ENCODE results near the gene ING5.

The ING5 gene

DNA sequence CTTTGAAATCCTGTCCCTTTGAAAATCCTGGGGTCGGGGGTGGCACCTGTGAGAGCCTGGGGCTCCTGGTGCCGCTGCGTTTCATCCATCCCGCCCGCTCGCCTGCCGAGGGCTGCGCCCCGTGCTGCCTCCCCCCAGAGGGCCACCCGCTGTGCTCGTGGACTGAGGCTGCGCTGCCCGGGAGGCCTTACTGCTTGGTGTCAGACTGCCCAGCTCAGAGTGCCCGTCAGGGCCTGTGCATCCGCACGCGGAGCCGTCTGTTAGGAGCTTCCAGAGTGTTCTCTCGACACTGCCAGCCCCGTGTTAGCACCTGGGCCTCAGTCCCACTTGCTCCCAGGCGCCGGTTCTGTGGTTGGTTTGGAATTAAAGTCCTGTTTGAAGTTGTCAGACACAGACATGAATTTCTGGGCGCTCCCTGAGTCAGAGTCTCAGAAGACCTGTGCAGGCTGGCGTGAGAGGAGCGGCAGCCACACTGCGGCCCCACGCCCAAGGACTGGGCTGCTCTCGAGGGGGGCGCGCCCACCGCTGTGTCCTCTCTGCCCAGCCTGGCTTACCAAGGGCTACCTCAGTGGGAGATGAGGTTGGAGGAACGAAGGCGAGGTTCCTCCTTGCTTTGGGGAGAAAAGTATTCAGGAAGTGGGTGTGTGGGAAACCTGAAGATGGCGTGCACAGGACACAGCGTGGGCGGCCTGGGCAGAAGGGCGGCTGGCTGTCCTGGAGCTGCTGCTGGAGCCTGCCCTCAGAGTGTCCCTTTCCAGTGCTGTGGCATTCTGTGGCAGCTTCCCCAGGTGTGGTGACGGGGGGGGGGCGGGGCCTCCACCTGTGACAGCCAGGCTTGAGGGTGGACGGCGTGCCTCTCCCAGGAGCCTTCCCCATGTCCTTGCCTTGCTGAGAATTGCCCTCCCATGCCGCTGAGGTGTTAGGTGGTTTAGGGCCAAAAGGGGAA is 29.3 kb upstream of the ING5 start:
- DNase-seq, result no peak

- DNase-seq, result no peak
Observed at GRCh38 chr2:241673189-241673663, 28.6 kb upstream of the ING5 start.

GRCh38 chr2:241673797-241674725 is 27.8 kb upstream of the ING5 start:
- DNase-seq, result peak in 1 of 2 donors; percentile 9

- no peak for DNase-seq
Observed at GRCh38 chr2:241675885-241676284, 26.0 kb upstream of the ING5 start.

- no peak for DNase-seq
Observed at GRCh38 chr2:241676665-241677064, 25.2 kb upstream of the ING5 start.

DNA sequence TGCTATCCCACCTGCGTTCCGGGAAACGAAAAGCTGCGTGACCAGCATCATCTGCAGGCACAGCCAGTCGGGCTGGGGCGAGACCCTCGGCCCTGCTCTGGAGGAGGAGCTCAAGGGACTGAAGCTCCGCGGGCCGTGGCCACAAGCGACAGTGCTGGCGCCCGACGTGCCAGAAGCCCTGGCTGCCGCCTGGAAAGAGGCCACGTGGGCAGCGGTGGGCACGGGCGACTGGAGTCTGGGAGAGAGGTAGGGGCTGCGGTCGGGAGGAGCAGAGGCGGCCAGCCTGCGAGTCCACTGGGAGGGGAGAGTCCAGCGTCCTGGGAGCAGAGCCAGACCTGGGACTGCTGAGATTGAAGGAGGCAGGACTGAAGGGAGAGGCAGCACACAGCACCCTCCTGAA is 24.4 kb upstream of the ING5 start:
- DNase-seq, result no peak

GRCh38 chr2:241678307-241678706 is 23.5 kb upstream of the ING5 start:
- no peak for DNase-seq

DNA sequence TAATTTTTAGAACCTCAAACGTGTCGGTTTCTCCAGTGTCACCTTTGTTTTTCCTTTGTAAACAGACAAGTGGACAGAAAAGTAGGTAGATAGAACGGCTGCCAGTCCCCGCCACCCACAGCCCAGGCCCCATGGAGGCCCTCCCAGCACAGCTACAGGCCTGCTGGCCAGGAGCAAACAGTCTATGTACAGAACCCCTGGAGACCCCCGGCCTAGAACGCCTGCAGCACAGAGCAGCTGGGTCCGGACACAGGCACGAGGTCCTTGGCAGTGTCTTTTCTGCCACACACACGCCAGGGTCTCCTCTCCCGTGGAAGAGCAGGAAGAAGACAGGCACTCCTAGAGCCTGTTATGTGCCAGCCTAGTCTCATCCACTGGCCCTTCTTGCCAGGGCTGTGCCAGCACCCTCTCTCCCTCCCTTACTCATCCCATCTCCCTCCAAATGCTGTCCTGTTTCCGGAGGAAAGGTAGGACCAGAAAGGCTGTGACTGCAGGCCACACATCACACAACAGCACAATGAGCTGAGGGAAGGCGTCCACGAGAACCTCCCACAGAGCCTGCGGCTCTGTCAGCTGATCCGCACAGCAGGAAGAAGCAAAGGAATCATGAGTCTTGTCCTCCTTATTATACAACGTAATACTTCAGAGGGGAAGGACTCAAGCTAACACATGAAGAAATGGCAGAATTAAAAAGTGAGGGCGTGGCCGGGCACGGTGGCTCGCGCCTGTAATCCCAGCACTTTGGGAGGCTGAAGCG is 22.9 kb upstream of the ING5 start:
- DNase-seq, result no peak

GRCh38 chr2:241680044-241680443 is 21.8 kb upstream of the ING5 start:
- no peak for DNase-seq

GRCh38 chr2:241680827-241681599 is 20.8 kb upstream of the ING5 start:
- DNase-seq, result no peak

DNA sequence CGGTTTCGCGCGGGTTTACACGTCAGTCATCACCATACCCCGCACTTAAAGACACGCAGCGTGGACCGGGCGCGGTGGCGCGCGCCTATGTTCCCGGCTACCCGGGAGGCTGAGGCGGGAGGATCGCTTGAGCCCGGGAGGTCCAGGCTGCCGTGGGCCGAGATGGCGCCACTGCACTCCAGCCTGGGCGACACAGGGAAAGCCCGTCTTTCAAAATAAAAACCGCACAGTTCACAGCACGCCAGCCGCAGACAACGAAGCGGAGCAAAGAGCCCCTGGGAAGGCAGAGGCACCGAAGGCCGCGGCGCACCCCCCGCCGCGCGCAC is 15.6 kb upstream of the ING5 start:
- no peak for DNase-seq

DNA sequence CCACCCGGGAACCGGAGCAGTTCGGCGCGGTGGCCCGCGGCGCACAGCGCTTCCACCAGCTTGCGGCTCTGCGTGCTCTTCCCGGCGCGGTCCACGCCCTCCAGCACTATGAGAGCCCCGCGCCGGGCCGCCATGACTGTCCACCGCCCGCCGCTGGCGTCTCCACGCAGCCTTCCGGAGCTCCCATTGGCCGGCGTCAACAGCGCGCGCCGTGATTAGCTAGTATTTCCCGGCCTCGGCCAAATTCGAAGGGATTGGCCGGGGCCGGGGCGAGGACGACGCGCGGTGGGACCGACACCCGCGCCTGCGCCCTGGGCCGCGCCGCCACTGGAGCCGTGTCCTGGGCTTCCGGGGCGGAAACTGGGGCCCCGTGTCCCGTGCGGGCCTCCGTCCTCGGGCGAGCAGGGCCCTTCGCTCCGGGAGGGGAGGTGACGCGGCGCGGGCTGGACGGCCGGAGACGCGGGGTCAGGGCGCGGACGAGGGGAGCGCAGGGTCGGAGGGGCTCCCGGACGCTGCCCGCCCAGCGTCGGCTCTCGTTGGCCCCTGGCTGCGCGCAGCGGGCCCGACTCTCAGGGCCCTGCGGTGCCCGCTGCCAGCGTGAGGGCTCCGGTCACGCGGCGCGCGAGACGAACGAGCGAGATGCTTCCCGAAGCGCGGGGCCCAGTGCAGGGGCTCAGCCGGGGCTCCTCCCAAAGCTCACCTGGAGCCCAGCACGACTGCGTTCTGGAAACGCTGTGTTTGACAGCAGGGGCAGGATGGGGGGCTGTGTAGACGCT is 15.0 kb upstream of the ING5 start, which contains the start of gene DTYMK:
Gene DTYMK, minus strand, starts transcription at position 166 of the 776 bp plus-strand sequence. Its CDS starts 32 bp downstream, at position 134.
- DNase-seq, result peak; percentile 94 to 95

DNA sequence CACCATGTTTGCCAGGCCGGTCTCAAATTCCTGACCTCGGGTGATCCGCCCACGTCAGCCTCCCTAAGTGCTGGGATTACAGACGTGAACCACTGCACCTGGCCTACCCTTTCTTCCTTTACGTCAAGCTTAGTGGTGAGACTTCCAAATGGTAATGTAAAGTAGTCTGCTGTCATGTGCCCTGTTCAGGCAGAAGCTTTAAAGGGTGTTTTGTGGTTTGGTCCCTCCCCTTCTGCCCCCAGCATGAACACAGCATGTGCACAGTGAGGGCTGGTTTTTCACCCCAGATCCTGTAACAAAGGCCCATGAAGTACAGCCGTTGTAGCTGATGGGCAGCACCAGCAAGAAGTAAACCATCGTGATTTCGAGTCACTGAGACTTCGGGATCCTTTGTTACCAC is 12.5 kb upstream of the ING5 start:
- DNase-seq, result no peak

DNA sequence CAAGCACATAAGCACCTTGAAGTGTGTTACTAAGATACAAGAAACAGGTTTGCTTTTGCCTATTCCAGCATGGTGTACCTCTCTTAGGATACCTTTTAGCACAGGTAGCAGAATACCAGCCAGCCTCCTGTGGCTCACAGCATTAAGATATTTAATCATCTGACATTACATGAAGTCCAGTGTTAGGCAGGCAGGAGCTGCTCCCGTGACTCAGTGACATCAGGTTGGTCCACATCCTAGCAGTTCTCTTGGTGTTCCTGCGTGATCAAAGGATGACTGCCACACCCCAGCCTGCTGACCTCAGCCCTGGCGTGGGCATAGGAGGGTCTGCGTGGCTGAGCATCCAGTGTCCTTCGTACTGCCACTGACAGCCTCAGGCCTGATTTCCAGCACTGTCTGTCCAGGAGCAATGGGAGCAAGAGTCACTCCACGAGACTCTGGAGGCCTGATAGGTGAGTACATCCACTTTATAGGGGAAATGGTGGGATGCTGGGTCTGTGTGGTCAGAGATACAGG is 11.6 kb upstream of the ING5 start:
- DNase-seq, result no peak

- no peak for DNase-seq
Observed at GRCh38 chr2:241692448-241692847, 9.4 kb upstream of the ING5 start.

DNA sequence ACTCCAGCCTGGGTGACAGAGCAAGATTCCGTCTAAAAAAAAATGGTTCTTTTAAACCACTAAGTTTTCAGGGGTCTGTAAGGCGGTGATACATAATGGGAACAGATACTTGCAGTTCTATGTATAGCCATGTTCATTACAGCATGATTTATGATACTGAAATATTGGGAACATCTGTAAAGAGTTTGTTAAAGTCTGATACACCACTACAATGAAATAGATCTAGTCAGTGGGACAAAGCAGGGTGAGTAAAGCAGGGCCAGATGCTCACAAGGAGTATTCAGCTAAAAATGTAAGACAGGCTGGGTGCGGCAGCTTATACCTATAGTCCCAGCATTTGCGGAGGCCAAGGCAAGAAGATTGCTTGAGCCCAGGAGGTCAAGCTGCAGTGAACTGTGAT is 6.2 kb upstream of the ING5 start:
- DNase-seq, result no peak

DNA sequence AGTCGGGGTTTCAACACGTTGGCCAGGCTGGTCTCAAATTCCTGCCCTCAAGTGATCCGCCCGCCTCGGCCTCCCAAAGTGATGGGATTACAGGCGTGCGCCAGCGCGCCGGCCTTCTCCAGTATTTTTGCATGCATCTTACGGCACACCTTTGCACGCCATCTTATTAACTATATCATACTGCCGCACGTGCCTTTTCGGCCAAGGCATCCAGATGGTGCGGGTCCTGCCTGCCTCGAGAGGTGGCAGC is 765 bp upstream of the ING5 start:
- DNase-seq, result no peak

GRCh38 chr2:241702155-241703031 is 554 bp downstream of the ING5 start:
- peak; percentile 74 to 89 for DNase-seq

GRCh38 chr2:241703032-241703604 is 1.3 kb downstream of the ING5 start:
- DNase-seq, result peak in 1 of 2 donors; percentile 20

GRCh38 chr2:241706537-241706936 is 4.7 kb downstream of the ING5 start:
- DNase-seq, result no peak

Measured in hippocampal formation (tissue), 2 donors.